Mammary epithelial cell (primary cell): ENCODE data around the gene UNG.

Experiments
- EZH2 ChIP-seq: IDR thresholded peaks from 2 replicates; pipeline ENCODE4 v1.6.1; 2012; ENCODE audit warnings: low read length, inconsistent platforms, borderline replicate concordance
- TF ChIP-seq, protein P1 (sequence below), 2 donors: IDR thresholded peaks in 1 of 2; conservative IDR thresholded peaks in 1 of 2; 2 replicates each; pipeline ENCODE4 v1.5.1; 2011 to 2012; ENCODE audit warnings: inconsistent platforms in 2 of 2, low read length in 2 of 2, mild to moderate bottlenecking in 2 of 2, control low read depth in 1 of 2, low read depth in 1 of 2; ENCODE audit not compliant: insufficient read depth in 1 of 2; ENCODE audit errors: extremely low read depth in 1 of 2

DNA sequence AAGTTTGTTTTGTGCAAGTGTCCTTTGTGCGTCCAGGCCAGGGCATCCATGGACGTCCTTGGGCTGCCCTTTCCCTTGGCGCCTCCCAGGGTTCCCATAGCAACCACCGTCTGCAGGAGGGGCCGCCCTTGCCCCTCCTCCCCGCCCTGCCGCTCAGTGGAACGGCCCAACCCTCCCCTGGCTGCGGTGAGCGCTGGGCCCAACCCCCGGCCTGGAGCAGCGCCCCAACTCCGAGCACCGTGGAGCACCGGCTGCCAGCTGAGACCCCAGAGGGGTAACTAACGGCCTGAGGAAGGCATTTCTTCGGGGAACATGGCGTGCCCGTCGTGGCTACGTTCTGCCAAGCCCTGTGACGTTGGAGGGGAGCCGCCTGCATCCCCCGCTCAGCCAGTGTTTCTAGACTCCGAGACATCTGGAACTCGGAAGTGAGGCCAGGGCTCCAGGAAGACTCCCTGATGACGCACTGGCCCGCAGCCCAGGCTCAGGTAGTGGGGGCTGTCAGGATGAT is 13.6 kb downstream of the UNG start:
- TF ChIP-seq, protein P1, sequence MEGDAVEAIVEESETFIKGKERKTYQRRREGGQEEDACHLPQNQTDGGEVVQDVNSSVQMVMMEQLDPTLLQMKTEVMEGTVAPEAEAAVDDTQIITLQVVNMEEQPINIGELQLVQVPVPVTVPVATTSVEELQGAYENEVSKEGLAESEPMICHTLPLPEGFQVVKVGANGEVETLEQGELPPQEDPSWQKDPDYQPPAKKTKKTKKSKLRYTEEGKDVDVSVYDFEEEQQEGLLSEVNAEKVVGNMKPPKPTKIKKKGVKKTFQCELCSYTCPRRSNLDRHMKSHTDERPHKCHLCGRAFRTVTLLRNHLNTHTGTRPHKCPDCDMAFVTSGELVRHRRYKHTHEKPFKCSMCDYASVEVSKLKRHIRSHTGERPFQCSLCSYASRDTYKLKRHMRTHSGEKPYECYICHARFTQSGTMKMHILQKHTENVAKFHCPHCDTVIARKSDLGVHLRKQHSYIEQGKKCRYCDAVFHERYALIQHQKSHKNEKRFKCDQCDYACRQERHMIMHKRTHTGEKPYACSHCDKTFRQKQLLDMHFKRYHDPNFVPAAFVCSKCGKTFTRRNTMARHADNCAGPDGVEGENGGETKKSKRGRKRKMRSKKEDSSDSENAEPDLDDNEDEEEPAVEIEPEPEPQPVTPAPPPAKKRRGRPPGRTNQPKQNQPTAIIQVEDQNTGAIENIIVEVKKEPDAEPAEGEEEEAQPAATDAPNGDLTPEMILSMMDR (conservative IDR thresholded peaks at IDR 0.05 in 1 of 2, IDR thresholded peaks at IDR 0.05 in 1 of 2; ENCODE audit: extremely low read depth in 1 of 2, insufficient read depth in 1 of 2, low read depth in 1 of 2, low read length in 2 of 2), result no peak
- TF ChIP-seq EZH2, result no peak
